GM19324 (cell line): Measurements from ENCODE around the gene GLO1.

ENCODE experiments used
- ATAC-seq: cut with Tn5 transposase; IDR thresholded peaks from one replicate; pipeline ENCODE4 v1.9.1; 2021; ENCODE audit warnings: mild to moderate bottlenecking, moderate library complexity; ENCODE audit not compliant: unreplicated experiment, low FRiP score

The GLO1 gene

DNA sequence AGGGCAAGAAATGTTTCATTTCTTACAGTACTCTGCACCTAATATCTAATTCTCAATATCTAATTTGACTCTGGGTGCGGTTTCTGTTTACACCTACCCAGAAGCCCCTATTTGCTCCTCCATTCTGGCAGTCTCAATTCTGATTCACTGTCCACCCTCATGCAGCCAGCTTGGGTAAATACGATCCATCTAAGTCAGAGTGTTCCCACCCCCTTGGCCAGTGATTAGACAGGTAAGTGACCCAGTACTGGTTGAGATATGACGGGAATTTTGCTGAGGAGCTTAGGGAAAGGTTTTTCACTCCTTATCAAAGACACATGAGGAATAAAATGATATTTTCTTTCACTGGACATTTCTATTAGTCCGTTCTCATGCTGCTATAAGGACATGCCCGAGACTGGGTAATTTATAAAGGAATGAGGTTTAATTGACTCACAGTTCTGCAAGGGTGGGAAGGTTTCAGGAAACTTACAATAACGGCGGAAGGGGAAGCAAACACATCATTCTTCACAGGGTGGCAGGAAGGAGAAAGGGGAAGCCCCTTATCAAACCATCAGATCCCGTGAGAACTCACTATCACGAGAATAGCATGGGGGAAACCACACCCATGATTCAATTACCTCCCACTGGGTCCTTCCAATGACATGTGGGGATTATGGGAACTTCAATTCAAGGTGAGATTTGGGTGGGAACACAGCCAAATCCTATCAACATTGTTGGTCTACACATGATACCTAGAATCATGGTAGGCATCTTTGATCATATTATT, 29.4 kb downstream of the GLO1 start:
- no peak for ATAC-seq

DNA sequence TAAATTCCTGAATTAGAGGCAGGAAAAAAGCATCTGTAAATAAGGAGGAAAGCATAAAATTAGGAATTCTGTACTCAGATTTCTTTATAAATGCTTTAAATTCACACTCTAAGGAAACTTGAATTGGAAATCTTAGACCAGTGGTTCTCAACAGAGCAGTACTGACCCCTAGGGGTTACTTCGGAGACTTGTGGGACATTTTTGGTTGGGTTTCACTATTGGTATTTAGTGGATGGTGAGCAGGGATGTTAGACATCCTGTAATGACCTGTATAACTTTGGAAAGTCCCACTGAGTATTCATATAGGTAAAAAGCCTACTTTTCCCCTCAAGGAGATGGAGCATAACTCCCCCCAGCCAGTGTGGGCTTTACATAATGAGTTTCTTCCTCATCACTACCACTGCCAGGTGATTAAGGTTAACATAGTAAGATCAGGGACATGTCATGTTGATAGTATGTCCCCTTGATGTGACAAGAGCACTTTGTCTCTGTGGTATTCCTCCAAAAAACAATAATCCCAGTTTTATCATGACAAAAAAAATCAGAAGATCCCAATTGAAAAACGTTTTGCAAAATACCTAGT, 31.0 kb downstream of the GLO1 start:
- no peak for ATAC-seq

DNA sequence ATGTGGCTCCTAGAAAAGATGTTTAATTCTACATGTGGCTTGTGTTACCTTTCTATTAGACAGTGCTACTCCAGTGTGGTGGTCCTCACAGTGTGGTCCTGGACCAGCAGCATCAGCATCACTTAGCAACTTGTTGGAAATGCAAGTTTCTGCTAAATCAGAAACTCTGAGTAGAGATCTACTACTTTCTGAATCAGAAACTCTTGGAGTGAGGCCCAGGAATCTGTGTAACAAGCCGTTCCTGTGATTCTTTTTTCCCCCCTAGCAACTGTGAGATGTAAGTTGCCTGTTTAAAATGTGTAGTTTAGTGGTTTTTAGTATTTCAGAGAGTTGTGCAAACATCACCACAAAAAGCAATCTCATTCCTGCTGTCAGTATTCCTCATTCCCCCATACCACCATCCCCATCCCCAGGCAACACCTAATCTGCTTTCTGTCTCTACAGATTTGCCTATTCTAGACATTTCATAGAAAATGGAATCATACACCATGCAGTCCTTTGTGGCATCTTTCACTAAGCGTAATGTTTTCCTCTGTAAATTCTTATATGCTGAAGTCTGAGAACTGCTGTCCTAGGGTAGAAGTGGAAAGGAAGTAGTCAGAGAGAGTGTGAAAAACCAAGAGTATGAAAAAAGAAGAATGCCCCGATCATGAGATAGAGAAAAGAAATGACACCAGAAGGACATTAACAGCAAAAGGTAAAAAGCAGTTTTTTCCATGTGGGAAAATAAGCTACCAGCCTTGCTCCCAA, 44.4 kb downstream of the GLO1 start:
- ATAC-seq: no peak

DNA sequence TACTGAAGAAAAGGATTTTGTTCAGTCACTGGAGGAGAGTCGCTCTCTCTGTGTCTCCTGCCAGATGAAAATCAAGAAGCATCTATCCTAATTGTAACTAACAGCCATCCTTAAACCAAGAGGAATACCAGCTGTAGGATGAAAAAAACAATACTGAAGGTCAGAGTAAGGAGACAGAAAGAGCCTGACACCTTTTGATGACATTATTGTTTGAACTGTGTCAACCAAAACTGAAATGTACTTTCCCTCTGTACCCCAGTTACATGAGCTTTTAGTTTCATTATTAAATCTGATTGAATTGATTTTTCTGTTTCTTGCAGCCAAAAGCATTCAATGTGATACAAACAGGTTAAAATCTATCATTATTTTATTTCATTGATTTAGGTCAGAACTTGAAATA, 46.0 kb downstream of the GLO1 start:
- ATAC-seq: no peak

DNA sequence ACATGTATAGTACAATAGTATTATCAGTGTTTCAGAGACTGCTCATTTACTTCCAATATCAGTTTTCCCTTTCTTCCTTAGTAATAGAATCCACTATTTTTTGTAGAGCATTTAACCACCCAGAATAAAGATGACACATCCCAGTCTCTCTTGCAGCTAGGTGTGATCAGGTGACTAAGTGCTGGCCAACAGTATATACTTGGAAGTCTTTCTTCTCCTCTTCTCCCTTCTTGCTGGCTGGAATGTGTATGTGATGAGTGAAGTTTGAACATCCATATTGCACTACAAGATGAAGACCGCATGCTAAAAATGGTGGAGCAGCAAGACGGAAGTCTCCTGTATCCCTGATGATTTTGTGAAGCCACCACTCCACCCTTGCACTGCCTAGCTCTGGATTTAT, 48.7 kb downstream of the GLO1 start:
- ATAC-seq: no peak

DNA sequence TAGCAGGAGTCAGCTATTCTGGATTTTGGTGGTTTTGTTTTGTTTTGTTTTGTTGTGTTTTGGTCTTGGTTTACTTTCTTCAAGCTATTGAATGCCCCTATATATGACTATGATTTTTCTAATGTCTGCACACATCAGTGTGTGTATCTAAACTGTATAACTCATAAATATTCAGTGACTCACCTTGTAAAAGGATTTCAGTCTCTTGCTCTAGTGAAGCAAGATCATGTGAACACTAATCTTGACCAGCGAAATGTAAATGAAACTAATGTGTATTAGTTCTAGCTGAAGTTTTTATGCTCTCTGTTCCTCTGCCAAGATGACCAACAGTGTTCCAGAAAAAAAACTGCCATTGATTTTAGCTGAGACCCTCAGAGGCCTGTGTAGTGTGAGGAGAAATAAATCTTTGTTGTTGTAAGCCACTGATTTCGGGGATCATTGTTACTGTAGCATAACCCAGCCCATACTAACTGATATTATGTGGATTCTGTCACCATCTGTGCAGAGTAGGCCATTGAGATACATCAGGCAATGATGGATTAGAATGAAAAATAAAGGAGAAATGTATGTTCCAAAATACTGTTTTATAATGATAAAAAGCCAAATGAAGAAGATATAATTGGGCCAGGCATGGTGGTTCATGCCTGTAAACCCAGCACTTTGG, 51.7 kb downstream of the GLO1 start:
- ATAC-seq: no peak

DNA sequence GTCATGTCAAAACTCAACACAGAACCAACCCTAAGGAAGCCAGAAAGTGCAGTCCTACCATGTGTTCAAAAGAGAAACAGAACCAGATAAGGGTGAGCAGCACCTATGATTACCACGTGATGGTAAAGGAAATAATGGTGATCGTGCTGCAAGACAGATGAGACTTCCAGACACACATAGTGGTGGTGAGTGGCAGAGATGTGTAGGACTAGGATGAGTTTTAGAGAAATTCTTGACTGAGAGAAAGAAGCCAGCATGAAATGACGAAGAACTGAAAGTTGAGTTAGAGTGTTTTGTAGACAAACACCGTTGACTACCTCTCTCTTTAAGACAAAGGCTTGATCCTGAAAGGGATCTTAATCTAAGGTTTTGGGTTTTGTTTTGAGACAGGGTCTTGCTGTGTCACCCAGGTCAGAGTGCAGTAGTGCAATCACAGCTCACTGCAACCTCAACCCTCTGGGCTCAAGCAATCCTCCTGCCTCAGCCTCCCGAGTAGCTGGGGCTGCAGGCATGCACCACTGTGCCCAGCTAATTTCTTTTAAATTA, 52.7 kb downstream of the GLO1 start:
- ATAC-seq: no peak

DNA sequence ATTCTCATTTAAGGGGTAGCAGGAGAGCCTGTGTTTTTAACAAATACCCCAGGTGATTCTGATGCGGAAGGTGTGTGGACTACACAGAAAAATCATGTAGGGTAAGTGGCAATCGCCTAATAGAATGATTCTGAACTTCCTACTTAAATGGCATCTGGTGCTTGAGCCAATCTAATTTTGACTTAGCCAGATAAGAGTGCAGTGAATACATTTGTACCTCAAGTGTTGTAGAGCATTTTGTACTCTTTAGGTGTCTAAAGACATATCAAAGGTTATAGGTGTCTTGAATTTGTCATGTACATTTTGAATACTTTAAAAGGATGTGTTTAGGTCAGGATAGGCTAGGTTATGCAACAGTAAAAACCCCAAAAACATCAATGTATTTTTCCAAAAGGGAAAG, 53.2 kb downstream of the GLO1 start:
- ATAC-seq: no peak

DNA sequence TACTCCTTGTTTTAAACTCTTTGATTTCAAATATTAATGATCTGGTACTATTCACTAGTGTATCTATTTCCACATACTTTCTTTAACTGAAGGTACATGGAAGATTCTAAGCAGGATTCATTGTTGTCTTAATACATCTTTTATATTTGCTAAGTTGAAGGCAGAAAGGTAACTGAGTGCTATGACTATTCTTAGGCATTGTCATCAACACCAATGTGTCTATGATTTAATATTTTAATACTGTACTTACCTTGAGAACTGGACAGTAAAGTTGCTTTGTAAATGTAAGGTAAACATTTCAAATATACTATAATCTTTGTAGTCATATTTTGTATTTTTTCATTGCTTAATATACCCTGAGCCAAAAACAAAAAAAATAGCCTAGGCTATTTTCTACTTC, 54.3 kb downstream of the GLO1 start:
- ATAC-seq: no peak

DNA sequence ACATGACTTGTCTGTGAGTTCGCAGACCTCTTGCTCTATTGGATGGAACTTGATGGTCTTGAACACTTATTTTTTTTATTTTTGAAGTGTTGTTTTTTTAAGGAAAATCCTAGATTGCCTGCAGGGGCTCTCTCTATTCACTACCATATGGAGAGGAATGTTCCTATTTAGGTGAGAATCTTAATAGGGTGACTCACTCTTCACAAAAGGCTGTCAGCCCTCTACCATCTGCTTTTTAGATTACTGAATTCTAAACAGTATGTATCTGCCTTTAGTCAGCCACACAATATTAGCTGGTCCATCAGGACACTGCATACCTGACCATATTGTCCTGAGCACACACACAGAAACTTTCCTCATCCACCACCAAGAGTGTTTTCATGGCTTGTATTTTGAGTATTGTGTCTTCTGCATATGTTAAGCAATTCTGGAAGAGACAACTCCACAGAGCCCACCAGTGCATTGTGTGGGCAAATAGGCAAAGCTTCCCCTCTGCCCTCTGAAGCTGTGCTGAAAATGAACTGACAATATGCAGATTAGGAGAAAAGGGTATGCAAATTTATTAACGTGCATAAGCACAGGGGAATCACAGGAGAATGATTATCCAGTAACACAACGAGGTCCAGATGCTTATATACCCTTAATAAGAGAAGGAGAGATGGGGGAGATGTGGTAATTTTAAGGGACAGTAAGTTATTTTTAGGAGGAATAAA, 56.6 kb downstream of the GLO1 start:
- ATAC-seq: no peak

DNA sequence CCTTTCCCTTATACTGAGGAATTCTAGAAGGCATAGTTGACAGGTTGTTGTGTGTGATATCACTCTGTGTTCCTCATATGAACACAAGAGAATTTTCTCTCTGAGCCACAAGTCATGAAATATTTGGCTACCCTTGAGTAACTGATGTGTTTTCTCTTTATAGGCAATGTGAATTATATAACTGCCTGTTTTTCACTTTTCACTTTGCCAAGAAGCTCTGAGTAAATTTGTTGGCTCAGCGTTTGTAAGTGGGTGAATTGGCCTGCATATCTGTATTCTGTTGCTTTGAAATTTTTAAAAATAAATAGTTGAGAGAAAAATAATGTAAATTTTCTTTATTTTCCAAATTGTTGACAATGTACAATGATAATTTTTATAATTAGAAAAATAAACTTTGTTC, 58.0 kb downstream of the GLO1 start:
- no peak for ATAC-seq

DNA sequence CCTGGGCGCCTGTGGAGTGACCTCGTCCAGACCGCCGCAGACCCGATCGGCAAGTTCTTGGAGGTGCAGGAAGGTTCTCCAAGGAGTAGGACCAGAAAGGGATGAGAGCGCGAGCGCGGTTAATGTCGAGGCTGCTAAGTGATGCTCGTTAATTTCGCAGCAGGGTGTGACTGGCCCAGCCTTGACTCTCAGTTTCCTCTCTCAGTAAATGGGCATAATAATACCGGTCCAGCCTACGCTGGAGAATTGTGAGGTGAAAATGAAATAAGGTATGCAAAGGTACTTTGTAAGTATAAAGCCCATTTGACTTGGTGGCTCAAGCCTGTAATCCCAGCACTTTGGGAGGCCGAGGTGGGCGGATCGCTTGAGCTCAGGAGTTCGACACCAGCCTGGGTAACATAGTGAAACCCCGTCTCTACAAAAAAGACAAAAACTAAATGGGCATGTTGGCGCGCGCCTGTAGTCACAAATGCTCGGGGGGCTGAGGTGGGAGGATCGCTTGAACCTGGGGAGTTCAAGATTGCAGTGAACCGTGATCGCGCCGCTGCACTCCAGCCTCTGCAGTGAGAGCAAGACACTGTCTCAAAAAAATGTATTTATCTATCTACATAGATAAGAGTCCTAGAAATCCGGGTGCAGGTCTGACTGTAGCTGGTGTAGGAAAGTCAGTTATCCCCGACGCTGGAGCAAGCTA, 62.6 kb downstream of the GLO1 start:
- ATAC-seq: no peak

DNA sequence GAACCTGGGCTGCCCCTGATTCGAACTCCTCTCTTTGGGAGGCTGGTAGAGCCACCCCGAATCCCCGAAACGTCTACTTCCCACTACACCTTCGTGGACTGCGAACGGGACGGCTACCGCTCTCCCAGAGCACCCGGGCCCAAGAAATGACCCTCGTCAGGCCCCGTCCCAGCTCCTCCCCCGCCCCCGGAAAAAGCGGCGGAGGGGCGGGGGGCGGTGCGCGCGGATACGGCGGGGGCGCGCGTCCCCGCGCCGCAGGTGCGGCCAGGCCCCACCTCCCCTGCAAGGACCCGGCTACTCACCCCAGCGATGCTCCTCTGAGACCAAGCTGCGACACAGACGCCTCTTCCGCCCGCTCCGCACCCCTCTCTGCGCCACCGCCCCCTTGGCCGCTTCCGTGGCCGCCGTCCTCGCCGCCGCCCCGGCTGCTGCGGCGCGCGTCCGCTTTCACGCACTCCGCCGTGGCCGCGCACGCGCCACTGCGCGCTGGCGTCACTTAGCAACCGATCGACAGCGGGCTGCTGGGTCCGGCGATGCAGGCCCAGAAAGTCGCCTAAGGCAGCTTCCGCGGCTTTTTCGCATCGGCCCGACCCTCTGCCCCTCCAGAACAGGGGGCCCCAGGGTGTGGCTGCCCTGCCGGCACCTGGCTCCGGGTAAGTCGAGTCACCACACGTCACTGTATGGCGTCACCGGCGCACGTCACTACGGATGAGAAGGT, 63.3 kb downstream of the GLO1 start, which contains the start of gene BTBD9:
BTBD9 (minus strand) TSS at position 432 of the 718 bp plus-strand sequence.
- peak; percentile 86 for ATAC-seq

DNA sequence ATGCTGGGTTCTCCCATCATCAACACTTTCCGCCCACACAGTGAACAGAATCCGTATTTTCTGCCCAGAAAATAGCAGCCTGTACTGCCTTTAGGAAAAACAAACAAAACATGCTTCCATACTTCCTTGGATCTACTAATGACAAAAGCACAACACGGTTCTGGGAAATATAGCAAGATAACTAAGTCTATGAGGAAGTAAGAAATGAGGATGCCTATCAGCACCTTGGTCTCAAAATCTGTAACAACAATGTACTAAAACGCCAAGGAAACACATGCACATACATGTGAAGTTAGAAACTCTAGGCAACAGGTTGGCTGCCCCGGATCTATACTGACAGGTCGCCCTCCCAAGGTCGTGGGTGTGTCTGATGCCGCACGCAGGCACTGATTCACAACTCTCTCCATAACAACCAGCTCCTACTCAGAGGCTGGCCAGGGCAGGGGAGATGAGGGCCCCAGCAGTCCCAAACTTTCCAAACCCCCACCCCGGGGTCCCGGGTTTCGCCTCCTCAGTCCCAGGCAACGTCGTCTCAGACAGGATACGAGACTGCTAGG, 63.9 kb downstream of the GLO1 start:
- no peak for ATAC-seq

DNA sequence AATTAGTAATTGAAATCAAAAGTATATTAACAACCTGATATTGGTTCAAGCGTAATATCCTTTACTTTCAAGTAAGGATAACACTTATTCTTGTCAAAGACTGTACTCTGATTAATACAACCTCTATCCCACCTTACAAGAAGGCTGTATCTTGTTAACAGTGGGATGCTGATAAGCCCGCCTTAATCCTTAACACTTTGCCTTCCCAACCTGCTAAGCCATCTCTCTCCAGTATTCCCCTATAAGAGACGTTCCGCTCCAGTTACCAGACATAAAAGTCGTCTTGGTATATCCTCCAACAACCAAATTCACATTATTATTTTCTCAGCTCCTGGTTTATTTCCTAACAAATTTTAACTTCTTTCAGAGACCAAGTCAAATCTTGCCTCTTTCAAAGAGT, 65.2 kb downstream of the GLO1 start:
- ATAC-seq: no peak

DNA sequence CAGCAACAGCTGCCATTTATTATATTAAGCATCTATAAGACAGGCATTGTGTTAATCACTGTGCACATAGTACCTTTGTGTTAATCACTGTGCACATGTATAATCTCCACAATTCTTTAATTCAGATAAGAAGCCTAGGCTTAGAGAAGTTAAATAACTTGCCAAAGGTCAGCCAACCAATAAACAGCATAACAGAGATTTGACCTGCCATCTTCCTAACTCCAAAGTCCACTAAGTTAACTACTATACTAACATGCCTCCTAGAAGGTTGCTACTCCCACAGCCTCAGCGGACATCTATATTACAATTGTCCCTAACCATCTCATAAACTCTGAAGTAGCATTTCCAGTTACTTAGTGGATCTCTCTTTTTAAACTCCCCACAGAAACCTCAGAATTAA, 66.9 kb downstream of the GLO1 start:
- ATAC-seq: no peak

DNA sequence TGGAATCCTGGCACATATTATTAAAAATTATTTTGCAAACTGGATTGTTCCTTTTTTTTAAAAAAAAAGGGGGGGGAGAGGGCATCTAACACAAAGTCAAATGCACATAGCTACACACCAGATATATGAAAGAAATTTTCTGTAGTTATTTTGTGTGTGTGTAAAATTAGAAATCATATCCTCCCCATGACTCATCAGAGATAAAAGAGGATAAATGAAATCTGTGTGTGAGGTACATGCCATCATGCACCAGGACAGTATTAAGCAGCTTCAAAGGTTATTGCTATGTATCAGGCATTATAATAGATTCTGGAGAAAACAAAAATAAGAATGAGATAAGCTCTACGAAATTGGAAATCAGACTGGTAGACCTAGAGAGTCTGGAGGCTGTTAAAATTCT, 68.4 kb downstream of the GLO1 start:
- no peak for ATAC-seq

DNA sequence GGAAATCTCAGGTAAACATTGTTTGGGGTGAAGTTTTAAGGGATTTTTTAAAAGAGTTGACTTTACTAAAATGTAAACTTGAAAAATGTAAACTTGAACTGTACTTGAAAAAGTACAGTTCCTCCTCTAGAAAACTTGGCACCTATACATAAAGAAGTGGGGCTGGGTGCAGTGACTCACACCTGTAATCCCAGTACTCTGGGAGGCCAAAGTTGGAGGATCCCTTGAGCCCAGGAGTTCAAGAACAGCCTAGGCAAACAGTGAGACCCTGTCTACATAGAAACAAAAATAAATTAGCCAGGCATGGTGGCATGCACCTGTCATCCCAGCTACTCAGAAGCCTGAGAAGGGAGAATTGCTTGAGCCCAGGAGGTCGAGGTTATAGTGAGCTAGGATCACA, 70.5 kb downstream of the GLO1 start:
- ATAC-seq: no peak
